Neural cell (in vitro differentiated cells): ENCODE data around the gene AATK. TPM values are rescaled to one million over a fixed set of nuclear protein-coding genes. Genes with fewer than 3 reads are reported as not detected.

Experiments
- H2AFZ ChIP-seq: fragments of 200-600, 300-800 bp; sonication (generic), shearing (Covaris generic); 2 replicates; pipeline ENCODE4 v1.6.0; 2014; ENCODE audit warnings: low read depth, mild to moderate bottlenecking, antibody characterized with exemption, low read length, moderate library complexity
- H3F3A ChIP-seq: fragments of 200-600 bp; shearing (Covaris generic); 2 replicates; pipeline ENCODE4 v1.6.1; 2016; ENCODE audit warnings: mild to moderate bottlenecking, moderate library complexity, mixed read lengths, antibody characterized with exemption, low read length; ENCODE audit not compliant: insufficient read depth, poor library complexity, severe bottlenecking
- H3K27ac ChIP-seq: fragments of 200-600, 300-800 bp; sonication (generic), shearing (Covaris generic); 2 replicates; pipeline ENCODE4 v1.5.1; 2014; ENCODE audit warnings: mild to moderate bottlenecking, low read length, moderate library complexity
- H3K27me3 ChIP-seq: fragments of 300-800, 200-600 bp; sonication (generic), shearing (Covaris generic); 2 replicates; pipeline ENCODE4 v1.6.0; 2014; ENCODE audit warnings: mild to moderate bottlenecking, low read depth, low read length, moderate library complexity; ENCODE audit not compliant: insufficient read depth
- H3K36me3 ChIP-seq: fragments of 300-800, 200-600 bp; sonication (generic), shearing (Covaris generic); 2 replicates; pipeline ENCODE4 v1.5.1; 2014; ENCODE audit warnings: mild to moderate bottlenecking, antibody characterized with exemption, low read length, moderate library complexity; ENCODE audit not compliant: insufficient read depth
- H3K4me2 ChIP-seq: fragments of 300-800, 200-600 bp; sonication (generic), shearing (Covaris generic); 2 replicates; pipeline ENCODE4 v1.6.0; 2014; ENCODE audit warnings: mild to moderate bottlenecking, low read length
- H3K4me3 ChIP-seq: fragments of 300-800, 200-600 bp; sonication (generic), shearing (Covaris generic); 2 replicates; pipeline ENCODE4 v1.5.1; 2014; ENCODE audit warnings: mild to moderate bottlenecking, low read length, moderate library complexity
- H3K79me2 ChIP-seq: fragments of 200-600 bp; shearing (Covaris generic); replicated peaks from 2 replicates; pipeline ENCODE4 v1.6.0; 2014; ENCODE audit warnings: mild to moderate bottlenecking, low read length, moderate library complexity; ENCODE audit not compliant: insufficient read depth
- H3K9ac ChIP-seq: fragments of 300-800, 200-600 bp; sonication (generic), shearing (Covaris generic); 2 replicates; pipeline ENCODE4 v1.6.1; 2016; ENCODE audit warnings: mild to moderate bottlenecking, low read length, mixed read lengths
- H3K9me2 ChIP-seq: fragments of 200-600 bp; shearing (Covaris generic); 2 replicates; pipeline ENCODE4 v1.6.1; 2016; ENCODE audit warnings: mild to moderate bottlenecking, low read length, mixed read lengths; ENCODE audit not compliant: insufficient read depth
- H3K9me3 ChIP-seq: fragments of 200-600, 300-800 bp; sonication (generic), shearing (Covaris generic); 2 replicates; pipeline ENCODE4 v1.6.1; 2016; ENCODE audit warnings: mild to moderate bottlenecking, mixed run types, low read length, moderate library complexity, mixed read lengths
- H4K20me1 ChIP-seq: fragments of 200-600 bp; shearing (Covaris generic); 2 replicates; pipeline ENCODE4 v1.6.1; 2016; ENCODE audit warnings: mild to moderate bottlenecking, mixed run types; ENCODE audit not compliant: insufficient read depth
- CTCF ChIP-seq: fragments of 450-650 bp; IDR thresholded peaks from 2 replicates; pipeline ENCODE4 v1.5.1; 2014; ENCODE audit warnings: antibody characterized with exemption, mild to moderate bottlenecking, moderate library complexity; ENCODE audit not compliant: poor library complexity, severe bottlenecking
- EP300 ChIP-seq: fragments of 450-650 bp; conservative IDR thresholded peaks from 2 replicates; pipeline ENCODE4 v1.6.1; 2014; ENCODE audit warnings: antibody characterized with exemption, mild to moderate bottlenecking, moderate library complexity; ENCODE audit not compliant: poor library complexity, severe bottlenecking
- EZH2 ChIP-seq: fragments of 200-600, 300-800 bp; shearing (Covaris generic), sonication (generic); IDR thresholded peaks from 2 replicates; pipeline ENCODE4 v1.6.1; 2014; ENCODE audit warnings: antibody characterized with exemption, low read length, borderline replicate concordance, mild to moderate bottlenecking; ENCODE audit not compliant: insufficient read depth, poor library complexity, severe bottlenecking
- MXI1 ChIP-seq: fragments of 450-650 bp; conservative IDR thresholded peaks from 2 replicates; pipeline ENCODE4 v1.6.1; 2014; ENCODE audit warnings: antibody characterized with exemption, mild to moderate bottlenecking; ENCODE audit not compliant: poor library complexity, severe bottlenecking
- POLR2AphosphoS5 ChIP-seq: IDR thresholded peaks from 2 replicates; pipeline ENCODE4 v1.6.1; 2012
- RAD21 ChIP-seq: fragments of 450-650 bp; conservative IDR thresholded peaks from 2 replicates; pipeline ENCODE4 v1.6.1; 2014; ENCODE audit warnings: antibody characterized with exemption, mild to moderate bottlenecking, moderate library complexity
- REST ChIP-seq: IDR thresholded peaks from 2 replicates; pipeline ENCODE4 v1.6.1; 2012; ENCODE audit warnings: borderline replicate concordance
- SMC3 ChIP-seq: fragments of 450-650 bp; conservative IDR thresholded peaks from 2 replicates; pipeline ENCODE4 v1.6.1; 2014; ENCODE audit warnings: antibody characterized with exemption, mild to moderate bottlenecking, moderate library complexity; ENCODE audit not compliant: poor library complexity
- TAF1 ChIP-seq: IDR thresholded peaks from 2 replicates; pipeline ENCODE4 v1.6.1; 2012; ENCODE audit warnings: low read depth
- polyA plus RNA-seq: library from polyadenylated mRNA; depleted of rRNA; stranded (reverse); fragments of >200 nt; gene quantifications from 2 replicates; pipeline ENCODE4 v1.2.3, GENCODE V29; 2014

The AATK gene
- polyA plus RNA-seq, 1 donor from 2014 or later, result 11.1 TPM

GRCh38 chr17:81153340-81153803 is 12.6 kb downstream of the AATK start:
- no peaks in the 10 kb centered on the region for H4K20me1 ChIP-seq
- TF ChIP-seq EP300 (no peak), EZH2 (no peak), MXI1 (no peak), CTCF (no peak), REST (no peak), RAD21 (no peak), TAF1 (no peak), POLR2AphosphoS5 (no peak), SMC3 (no peak)
- no peak overlapping the region for H3K4me3 ChIP-seq
- H3K27ac ChIP-seq, result no peak overlapping the region
- no peaks in the 10 kb centered on the region for H3K27me3 ChIP-seq
- H2AFZ ChIP-seq, result no peak overlapping the region
- H3F3A ChIP-seq, result no peaks in the 10 kb centered on the region
- H3K9ac ChIP-seq, result no peak overlapping the region
- H3K9me2 ChIP-seq, result no peaks in the 10 kb centered on the region
- no peaks in the 10 kb centered on the region for H3K36me3 ChIP-seq
- no peaks in the 10 kb centered on the region for H3K79me2 ChIP-seq
- no peaks in the 10 kb centered on the region for H3K9me3 ChIP-seq
- H3K4me2 ChIP-seq, result no peak overlapping the region

GRCh38 chr17:81152288-81152828 is 13.7 kb downstream of the AATK start:
- Histone ChIP-seq H3K9ac (no peak overlapping the region), H3K36me3 (no peaks in the 10 kb centered on the region), H3K4me2 (no peak overlapping the region), H3K9me2 (no peaks in the 10 kb centered on the region), H2AFZ (no peak overlapping the region), H3K4me3 (no peak overlapping the region), H4K20me1 (no peaks in the 10 kb centered on the region), H3K27ac (no peak overlapping the region), H3K27me3 (no peaks in the 10 kb centered on the region), H3K9me3 (no peaks in the 10 kb centered on the region), H3F3A (no peaks in the 10 kb centered on the region), H3K79me2 (no peaks in the 10 kb centered on the region)
- TF ChIP-seq RAD21, result no peak
- TF ChIP-seq MXI1, result no peak
- TF ChIP-seq CTCF, result no peak
- no peak for TF ChIP-seq TAF1
- TF ChIP-seq EP300, result no peak
- TF ChIP-seq EZH2, result no peak
- TF ChIP-seq REST, result no peak
- TF ChIP-seq POLR2AphosphoS5, result no peak
- TF ChIP-seq SMC3, result no peak
